ENCODE data around the gene SMARCA4.

The SMARCA4 gene

DNA sequence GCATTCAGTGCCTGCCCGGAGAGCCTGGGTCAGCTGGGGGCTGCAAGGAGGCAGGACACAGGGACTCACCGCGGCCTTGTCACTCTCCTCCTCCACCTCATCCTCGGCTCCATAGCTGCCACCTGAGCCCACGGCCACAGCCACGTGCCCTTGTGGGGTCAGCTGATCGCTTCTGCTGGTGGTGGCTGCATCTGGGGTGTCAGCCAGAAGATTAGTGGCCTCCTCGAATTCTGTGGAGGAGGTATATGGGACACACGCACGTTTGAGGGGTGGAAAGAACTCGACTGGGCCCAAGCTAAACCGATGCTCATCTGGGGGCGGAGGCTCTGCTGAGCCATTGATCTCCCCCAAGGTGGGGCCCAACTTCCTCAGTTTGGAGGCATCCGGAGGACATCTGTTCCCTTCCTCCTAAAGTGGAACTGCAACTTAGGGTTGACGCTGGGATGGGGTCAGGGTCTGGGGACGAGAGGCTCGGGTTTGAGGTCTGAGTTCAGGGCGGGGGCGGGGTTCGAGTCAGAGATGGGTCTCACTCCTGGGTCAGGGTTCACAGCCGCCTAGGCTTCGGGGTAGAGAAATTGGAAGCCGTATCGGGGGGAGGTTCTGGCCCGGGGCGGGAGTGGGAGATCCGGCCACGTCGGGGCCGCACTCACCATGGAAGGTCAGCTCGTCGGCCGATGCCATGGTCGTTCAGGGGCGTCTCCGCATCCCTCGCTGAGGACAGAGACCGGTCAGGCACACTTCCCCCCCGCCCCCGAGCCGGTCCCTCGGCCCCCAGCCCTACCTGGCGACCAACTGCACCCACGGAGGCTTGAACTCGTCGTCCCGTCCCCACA, 32.9 kb upstream of the SMARCA4 start:
- Histone ChIP-seq H3K36me3 (ENCODE audit: insufficient read depth, low read length) (peaks cover 6% of the 10 kb centered on the region; the same call in 1 of the 2 replicates), H4K20me1 (ENCODE audit: insufficient read depth, low read length, poor library complexity, severe bottlenecking) (peaks cover 13% of the 10 kb centered on the region), H2AFZ (ENCODE audit: low read length) (peak overlapping the region; percentile 33), H3F3A (ENCODE audit: low read depth) (no peaks in the 10 kb centered on the region), H3K4me2 (ENCODE audit: low read depth, low read length, poor library complexity, severe bottlenecking) (peak overlapping the region; percentile 95), H3K4me3 (ENCODE audit: low read length, poor library complexity, severe bottlenecking) (peak overlapping the region; percentile 84), H3K9me3 (ENCODE audit: insufficient read depth, low read depth, low read length) (no peaks in the 10 kb centered on the region), H3K27me3 (ENCODE audit: insufficient read depth, low read length, poor library complexity, severe bottlenecking) (no peaks in the 10 kb centered on the region), H3K9ac (ENCODE audit: low read depth, low read length, poor library complexity, severe bottlenecking) (peak overlapping the region; percentile 79), H3K9me2 (replicated peaks; ENCODE audit: low read depth, low read length) (no peaks in the 10 kb centered on the region), H3K79me2 (ENCODE audit: insufficient read depth, low read length) (peaks cover 48% of the 10 kb centered on the region), H3K4me1 (ENCODE audit: insufficient read depth, low read length, poor library complexity, severe bottlenecking) (peaks cover 17% of the 10 kb centered on the region)
- no peak for TF ChIP-seq EZH2phosphoT487 (IDR thresholded peaks at IDR 0.05; ENCODE audit: borderline replicate concordance)
- TF ChIP-seq, protein P1, sequence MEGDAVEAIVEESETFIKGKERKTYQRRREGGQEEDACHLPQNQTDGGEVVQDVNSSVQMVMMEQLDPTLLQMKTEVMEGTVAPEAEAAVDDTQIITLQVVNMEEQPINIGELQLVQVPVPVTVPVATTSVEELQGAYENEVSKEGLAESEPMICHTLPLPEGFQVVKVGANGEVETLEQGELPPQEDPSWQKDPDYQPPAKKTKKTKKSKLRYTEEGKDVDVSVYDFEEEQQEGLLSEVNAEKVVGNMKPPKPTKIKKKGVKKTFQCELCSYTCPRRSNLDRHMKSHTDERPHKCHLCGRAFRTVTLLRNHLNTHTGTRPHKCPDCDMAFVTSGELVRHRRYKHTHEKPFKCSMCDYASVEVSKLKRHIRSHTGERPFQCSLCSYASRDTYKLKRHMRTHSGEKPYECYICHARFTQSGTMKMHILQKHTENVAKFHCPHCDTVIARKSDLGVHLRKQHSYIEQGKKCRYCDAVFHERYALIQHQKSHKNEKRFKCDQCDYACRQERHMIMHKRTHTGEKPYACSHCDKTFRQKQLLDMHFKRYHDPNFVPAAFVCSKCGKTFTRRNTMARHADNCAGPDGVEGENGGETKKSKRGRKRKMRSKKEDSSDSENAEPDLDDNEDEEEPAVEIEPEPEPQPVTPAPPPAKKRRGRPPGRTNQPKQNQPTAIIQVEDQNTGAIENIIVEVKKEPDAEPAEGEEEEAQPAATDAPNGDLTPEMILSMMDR (conservative IDR thresholded peaks at IDR 0.05; ENCODE audit: low read length), result no peak

DNA sequence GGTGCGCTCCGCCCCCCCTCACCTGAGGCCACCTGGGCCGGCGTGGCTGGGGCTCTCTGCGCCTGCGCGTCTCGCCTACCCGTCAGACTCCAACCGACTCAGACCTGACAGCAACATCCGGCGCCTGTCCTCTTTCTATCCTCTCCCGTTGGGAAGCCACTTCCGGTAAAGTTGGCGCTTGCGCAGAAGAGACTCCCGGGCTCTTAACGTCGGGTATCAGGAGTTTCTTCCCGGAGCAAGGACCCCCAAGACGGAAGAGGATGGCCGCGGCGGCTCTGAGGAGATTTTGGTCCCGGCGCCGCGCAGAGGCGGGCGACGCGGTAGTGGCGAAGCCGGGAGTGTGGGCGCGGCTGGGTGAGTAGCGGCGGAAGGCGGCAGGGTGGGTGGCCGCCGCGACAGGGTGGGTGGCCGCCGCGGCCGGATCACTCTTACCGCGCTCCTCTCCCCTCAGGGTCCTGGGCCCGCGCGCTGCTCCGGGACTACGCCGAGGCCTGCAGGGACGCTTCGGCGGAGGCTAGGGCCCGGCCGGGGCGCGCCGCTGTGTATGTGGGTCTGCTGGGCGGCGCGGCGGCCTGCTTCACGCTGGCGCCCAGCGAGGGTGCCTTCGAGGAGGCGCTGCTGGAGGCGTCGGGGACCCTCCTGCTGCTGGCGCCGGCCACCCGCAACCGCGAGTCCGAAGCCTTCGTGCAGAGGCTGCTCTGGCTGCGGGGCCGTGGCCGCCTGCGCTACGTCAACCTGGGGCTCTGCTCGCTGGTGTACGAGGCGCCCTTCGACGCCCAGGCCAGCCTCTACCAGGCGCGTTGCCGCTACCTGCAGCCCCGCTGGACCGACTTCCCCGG, 32.0 kb upstream of the SMARCA4 start, which contains the start of the genes TIMM29 and YIPF2:
TSS of gene TIMM29 (plus strand) at position 249 of the 839 bp plus-strand sequence. CDS start at position 261, 12 bp downstream.
TSS of gene YIPF2 (minus strand) at position 77 of the 839 bp plus-strand sequence. CDS start 229 bp downstream, outside the sequence.
- TF ChIP-seq, protein P1 (conservative IDR thresholded peaks at IDR 0.05; ENCODE audit: low read length), result no peak
- TF ChIP-seq EZH2phosphoT487 (IDR thresholded peaks at IDR 0.05; ENCODE audit: borderline replicate concordance), result no peak
- Histone ChIP-seq H4K20me1 (ENCODE audit: insufficient read depth, low read length, poor library complexity, severe bottlenecking) (peaks cover 13% of the 10 kb centered on the region), H3K9me3 (ENCODE audit: insufficient read depth, low read depth, low read length) (no peaks in the 10 kb centered on the region), H3K27me3 (ENCODE audit: insufficient read depth, low read length, poor library complexity, severe bottlenecking) (no peaks in the 10 kb centered on the region), H3K4me3 (ENCODE audit: low read length, poor library complexity, severe bottlenecking) (peak within 1 kb of the TSS; percentile 84), H3K4me1 (ENCODE audit: insufficient read depth, low read length, poor library complexity, severe bottlenecking) (peaks cover 17% of the 10 kb centered on the region), H2AFZ (ENCODE audit: low read length) (peak within 1 kb of the TSS; percentile 58), H3K79me2 (ENCODE audit: insufficient read depth, low read length) (peaks cover 49% of the 10 kb centered on the region), H3K4me2 (ENCODE audit: low read depth, low read length, poor library complexity, severe bottlenecking) (peak within 1 kb of the TSS; percentile 100), H3K36me3 (ENCODE audit: insufficient read depth, low read length) (peaks cover 3% of the 10 kb centered on the region; the same call in 1 of the 2 replicates), H3F3A (ENCODE audit: low read depth) (no peaks in the 10 kb centered on the region), H3K9me2 (replicated peaks; ENCODE audit: low read depth, low read length) (no peaks in the 10 kb centered on the region), H3K9ac (ENCODE audit: low read depth, low read length, poor library complexity, severe bottlenecking) (peak within 1 kb of the TSS; percentile 79)

DNA sequence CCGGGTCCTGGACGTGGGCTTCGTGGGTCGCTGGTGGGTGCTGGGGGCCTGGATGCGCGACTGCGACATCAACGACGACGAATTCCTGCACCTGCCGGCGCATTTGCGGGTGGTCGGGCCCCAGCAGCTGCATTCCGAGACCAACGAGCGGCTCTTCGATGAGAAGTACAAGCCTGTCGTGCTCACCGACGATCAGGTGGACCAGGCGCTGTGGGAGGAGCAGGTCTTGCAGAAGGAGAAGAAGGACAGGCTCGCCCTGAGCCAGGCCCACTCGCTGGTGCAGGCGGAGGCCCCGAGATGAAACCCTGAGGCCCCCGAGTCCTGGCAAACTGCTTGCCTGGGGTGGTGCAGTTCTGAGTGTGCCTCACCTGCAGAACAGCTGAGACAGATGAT, 31.4 kb upstream of the SMARCA4 start:
- Histone ChIP-seq H3K79me2 (ENCODE audit: insufficient read depth, low read length) (peaks cover 49% of the 10 kb centered on the region), H3K4me2 (ENCODE audit: low read depth, low read length, poor library complexity, severe bottlenecking) (peak overlapping the region; percentile 100), H3K27me3 (ENCODE audit: insufficient read depth, low read length, poor library complexity, severe bottlenecking) (no peaks in the 10 kb centered on the region), H2AFZ (ENCODE audit: low read length) (no peak overlapping the region), H3K9me3 (ENCODE audit: insufficient read depth, low read depth, low read length) (no peaks in the 10 kb centered on the region), H3K4me1 (ENCODE audit: insufficient read depth, low read length, poor library complexity, severe bottlenecking) (peaks cover 17% of the 10 kb centered on the region), H3K9me2 (replicated peaks; ENCODE audit: low read depth, low read length) (no peaks in the 10 kb centered on the region), H3K4me3 (ENCODE audit: low read length, poor library complexity, severe bottlenecking) (peak overlapping the region; percentile 84), H3K9ac (ENCODE audit: low read depth, low read length, poor library complexity, severe bottlenecking) (peak overlapping the region; percentile 79), H4K20me1 (ENCODE audit: insufficient read depth, low read length, poor library complexity, severe bottlenecking) (peaks cover 13% of the 10 kb centered on the region), H3F3A (ENCODE audit: low read depth) (no peaks in the 10 kb centered on the region), H3K36me3 (ENCODE audit: insufficient read depth, low read length) (no peaks in the 10 kb centered on the region)
- TF ChIP-seq EZH2phosphoT487 (IDR thresholded peaks at IDR 0.05; ENCODE audit: borderline replicate concordance), result no peak
- TF ChIP-seq, protein P1 (conservative IDR thresholded peaks at IDR 0.05; ENCODE audit: low read length), result no peak

All from Loucy (cell line).